ENCODE data around the gene RTCB. TPM values are rescaled to one million over a fixed set of nuclear protein-coding genes. Genes with fewer than 3 reads are reported as not detected.

RTCB gene
- total RNA-seq, 1 experiment from 2014 or later = 50.9 TPM

DNA sequence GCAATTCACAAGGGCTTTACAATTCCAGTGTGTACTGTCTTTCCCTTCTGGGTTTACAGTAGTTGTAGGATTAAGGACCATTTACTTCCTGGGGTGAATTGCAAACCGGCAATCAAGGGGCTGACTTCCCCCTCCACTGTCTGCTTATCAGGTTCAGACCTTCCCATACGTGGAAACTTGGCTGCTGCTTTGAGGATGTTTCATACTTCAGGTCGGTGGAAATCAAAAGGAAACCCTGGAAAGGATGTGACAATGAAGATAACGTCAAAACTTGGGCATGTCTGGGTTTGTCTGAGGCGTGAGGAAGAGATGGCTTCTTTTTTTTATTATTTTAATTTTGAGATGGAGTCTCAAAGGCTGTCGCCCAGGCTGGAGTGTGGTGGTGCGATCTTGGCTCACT lies 2.1 kb upstream of the RTCB start:
- Histone ChIP-seq H3K4me3 (replicated peaks in 1 of 2; ENCODE audit: low read depth in 1 of 2, low read length in 2 of 2) (no peak overlapping the region), H3K36me3 (ENCODE audit: control insufficient read depth in 1 of 2, insufficient read depth in 2 of 2, low read length in 2 of 2) (no peaks in the 10 kb centered on the region; a peak in 1 of 4 replicates), H3K79me2 (ENCODE audit: insufficient read depth, low read length) (peaks cover 28% of the 10 kb centered on the region), H3K9ac (ENCODE audit: low read length) (no peak overlapping the region), H3K27me3 (ENCODE audit: insufficient read depth, low read length) (peaks cover 18% of the 10 kb centered on the region), H4K20me1 (ENCODE audit: insufficient read depth) (no peaks in the 10 kb centered on the region), H3K4me1 (ENCODE audit: control insufficient read depth in 1 of 2, insufficient read depth in 2 of 2, low read length in 2 of 2) (peaks cover 12 to 21% of the 10 kb centered on the region in 2 experiments; a peak in 2 of 4 replicates), H3K9me2 (ENCODE audit: insufficient read depth) (no peaks in the 10 kb centered on the region), H3K9me3 (ENCODE audit: control insufficient read depth in 1 of 2, insufficient read depth in 1 of 2, low read depth in 1 of 2, low read length in 2 of 2) (no peaks in the 10 kb centered on the region), H3K4me2 (ENCODE audit: low read length) (no peak overlapping the region), H2AFZ (ENCODE audit: low read depth, low read length, poor library complexity, severe bottlenecking) (peak overlapping the region; percentile 17), H3K27ac (ENCODE audit: low read depth, low read length) (no peak overlapping the region)
- POLR2A ChIA-PET = no interaction called here
- BruUV-seq (replicated peaks) = no TSS peak
- CTCF ChIA-PET = interaction anchor here (1.0 kb wide), 1 partner anchor 9 kb away, joined by 3 read pairs; no protein-coding TSS in a partner anchor
- TF ChIP-seq, protein P1, sequence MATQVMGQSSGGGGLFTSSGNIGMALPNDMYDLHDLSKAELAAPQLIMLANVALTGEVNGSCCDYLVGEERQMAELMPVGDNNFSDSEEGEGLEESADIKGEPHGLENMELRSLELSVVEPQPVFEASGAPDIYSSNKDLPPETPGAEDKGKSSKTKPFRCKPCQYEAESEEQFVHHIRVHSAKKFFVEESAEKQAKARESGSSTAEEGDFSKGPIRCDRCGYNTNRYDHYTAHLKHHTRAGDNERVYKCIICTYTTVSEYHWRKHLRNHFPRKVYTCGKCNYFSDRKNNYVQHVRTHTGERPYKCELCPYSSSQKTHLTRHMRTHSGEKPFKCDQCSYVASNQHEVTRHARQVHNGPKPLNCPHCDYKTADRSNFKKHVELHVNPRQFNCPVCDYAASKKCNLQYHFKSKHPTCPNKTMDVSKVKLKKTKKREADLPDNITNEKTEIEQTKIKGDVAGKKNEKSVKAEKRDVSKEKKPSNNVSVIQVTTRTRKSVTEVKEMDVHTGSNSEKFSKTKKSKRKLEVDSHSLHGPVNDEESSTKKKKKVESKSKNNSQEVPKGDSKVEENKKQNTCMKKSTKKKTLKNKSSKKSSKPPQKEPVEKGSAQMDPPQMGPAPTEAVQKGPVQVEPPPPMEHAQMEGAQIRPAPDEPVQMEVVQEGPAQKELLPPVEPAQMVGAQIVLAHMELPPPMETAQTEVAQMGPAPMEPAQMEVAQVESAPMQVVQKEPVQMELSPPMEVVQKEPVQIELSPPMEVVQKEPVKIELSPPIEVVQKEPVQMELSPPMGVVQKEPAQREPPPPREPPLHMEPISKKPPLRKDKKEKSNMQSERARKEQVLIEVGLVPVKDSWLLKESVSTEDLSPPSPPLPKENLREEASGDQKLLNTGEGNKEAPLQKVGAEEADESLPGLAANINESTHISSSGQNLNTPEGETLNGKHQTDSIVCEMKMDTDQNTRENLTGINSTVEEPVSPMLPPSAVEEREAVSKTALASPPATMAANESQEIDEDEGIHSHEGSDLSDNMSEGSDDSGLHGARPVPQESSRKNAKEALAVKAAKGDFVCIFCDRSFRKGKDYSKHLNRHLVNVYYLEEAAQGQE (IDR thresholded peaks at IDR 0.05; ENCODE audit: low read depth) = no peak
- RAD21 ChIA-PET (ENCODE audit: low non-redundant PET in 1 of 2, low total read pairs in 2 of 2, uncharacterized antibody in 2 of 2, unreplicated experiment in 2 of 2) = no interaction called here
- ATAC-seq (no peak), DNase-seq (ENCODE audit: low read depth, low spot score) (no peak)
- intact Hi-C loops (cut with micrococcal nuclease) = no loop called here

DNA sequence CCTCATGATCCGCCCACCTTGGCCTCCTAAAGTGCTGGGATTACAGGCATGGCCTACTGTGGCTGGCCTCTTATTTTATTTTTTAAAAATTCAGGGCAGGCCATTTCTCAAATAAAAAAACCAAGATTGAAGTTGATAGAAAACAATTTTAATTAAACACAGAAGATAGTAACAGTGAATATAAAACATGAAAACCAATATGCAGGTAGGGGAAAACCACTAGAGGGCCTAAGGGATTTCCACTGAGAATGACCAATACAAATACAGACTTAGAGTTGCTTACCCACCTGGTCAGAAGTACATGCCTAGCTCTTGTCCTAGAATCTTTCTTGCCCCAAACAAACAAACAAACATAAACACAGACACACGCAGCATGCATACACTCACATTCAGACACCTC lies 1.7 kb upstream of the RTCB start:
- ChIA-PET RAD21 (ENCODE audit: low non-redundant PET in 1 of 2, low total read pairs in 2 of 2, uncharacterized antibody in 2 of 2, unreplicated experiment in 2 of 2) (no interaction called here), CTCF (interaction anchor here (1.0 to 1.2 kb wide), 2 partner anchors 9 to 30 kb away, joined by 3 to 5 read pairs; no protein-coding TSS in a partner anchor), POLR2A (no interaction called here)
- H3K4me1 ChIP-seq (ENCODE audit: control insufficient read depth in 1 of 2, insufficient read depth in 2 of 2, low read length in 2 of 2) = peaks cover 12 to 21% of the 10 kb centered on the region in 2 experiments; a peak in 2 of 4 replicates
- no peaks in the 10 kb centered on the region for H4K20me1 ChIP-seq (ENCODE audit: insufficient read depth)
- no peak overlapping the region for H3K4me2 ChIP-seq (ENCODE audit: low read length)
- H3K9me2 ChIP-seq (ENCODE audit: insufficient read depth) = no peaks in the 10 kb centered on the region
- H2AFZ ChIP-seq (ENCODE audit: low read depth, low read length, poor library complexity, severe bottlenecking) = peak overlapping the region; percentile 17
- H3K9ac ChIP-seq (ENCODE audit: low read length) = no peak overlapping the region
- intact Hi-C loops (cut with micrococcal nuclease) = loop anchor here (1.0 kb wide), 1 partner anchor 60 kb away; no protein-coding TSS in a partner anchor
- ATAC-seq (peak; percentile 45; the same call in 1 of the 2 replicates), DNase-seq (ENCODE audit: low read depth, low spot score) (peak; percentile 27)
- BruUV-seq (replicated peaks) = no TSS peak
- H3K27me3 ChIP-seq (ENCODE audit: insufficient read depth, low read length) = peaks cover 14% of the 10 kb centered on the region
- H3K27ac ChIP-seq (ENCODE audit: low read depth, low read length) = no peak overlapping the region
- H3K79me2 ChIP-seq (ENCODE audit: insufficient read depth, low read length) = peaks cover 32% of the 10 kb centered on the region
- H3K9me3 ChIP-seq (ENCODE audit: control insufficient read depth in 1 of 2, insufficient read depth in 1 of 2, low read depth in 1 of 2, low read length in 2 of 2) = no peaks in the 10 kb centered on the region
- peaks cover 0 to 4% of the 10 kb centered on the region in 2 experiments; a peak in 1 of 4 replicates for H3K36me3 ChIP-seq (ENCODE audit: control insufficient read depth in 1 of 2, insufficient read depth in 2 of 2, low read length in 2 of 2)
- TF ChIP-seq SRF (IDR thresholded peaks at IDR 0.05; ENCODE audit: low read depth) (no peak), RAD21 (IDR thresholded peaks at IDR 0.05; ENCODE audit: low read depth) (peak; percentile 39; the same call in 1 of the 2 replicates)
- TF ChIP-seq, protein P2, sequence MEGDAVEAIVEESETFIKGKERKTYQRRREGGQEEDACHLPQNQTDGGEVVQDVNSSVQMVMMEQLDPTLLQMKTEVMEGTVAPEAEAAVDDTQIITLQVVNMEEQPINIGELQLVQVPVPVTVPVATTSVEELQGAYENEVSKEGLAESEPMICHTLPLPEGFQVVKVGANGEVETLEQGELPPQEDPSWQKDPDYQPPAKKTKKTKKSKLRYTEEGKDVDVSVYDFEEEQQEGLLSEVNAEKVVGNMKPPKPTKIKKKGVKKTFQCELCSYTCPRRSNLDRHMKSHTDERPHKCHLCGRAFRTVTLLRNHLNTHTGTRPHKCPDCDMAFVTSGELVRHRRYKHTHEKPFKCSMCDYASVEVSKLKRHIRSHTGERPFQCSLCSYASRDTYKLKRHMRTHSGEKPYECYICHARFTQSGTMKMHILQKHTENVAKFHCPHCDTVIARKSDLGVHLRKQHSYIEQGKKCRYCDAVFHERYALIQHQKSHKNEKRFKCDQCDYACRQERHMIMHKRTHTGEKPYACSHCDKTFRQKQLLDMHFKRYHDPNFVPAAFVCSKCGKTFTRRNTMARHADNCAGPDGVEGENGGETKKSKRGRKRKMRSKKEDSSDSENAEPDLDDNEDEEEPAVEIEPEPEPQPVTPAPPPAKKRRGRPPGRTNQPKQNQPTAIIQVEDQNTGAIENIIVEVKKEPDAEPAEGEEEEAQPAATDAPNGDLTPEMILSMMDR (IDR thresholded peaks at IDR 0.05 in 2 of 3, conservative IDR thresholded peaks at IDR 0.05 in 1 of 3; ENCODE audit: borderline replicate concordance in 1 of 3, insufficient read depth in 1 of 3, low read depth in 2 of 3, low read length in 2 of 3) = peak; percentile 21 to 63 (median 53); a peak in 4 of 6 replicates
- no peak overlapping the region for H3K4me3 ChIP-seq (replicated peaks in 1 of 2; ENCODE audit: low read depth in 1 of 2, low read length in 2 of 2)
